Spleen (tissue), 7 donors: ENCODE measurements around the gene HOXC12.

Source experiments
- CTCF ChIP-seq, 11 experiments: fragments of 200-600 bp in 7 of 11; fragments of 450-650 bp in 4 of 11; sonication (generic) in 4 of 11; IDR thresholded peaks in 8 of 11; conservative IDR thresholded peaks in 3 of 11; 1 replicate in 7 of 11; 2 replicates in 4 of 11; pipeline versions ENCODE4 v1.4.0 to v1.8.0; 2016 to 2021; ENCODE audit warnings: antibody characterized with exemption in 11 of 11, inconsistent platforms in 4 of 11, mild to moderate bottlenecking in 1 of 11
- POLR2A ChIP-seq, 3 donors: fragments of 450-650 bp; IDR thresholded peaks; one replicate each; pipeline ENCODE4 v1.5.1; 2017; ENCODE audit warnings: antibody characterized with exemption in 3 of 3, mild to moderate bottlenecking in 1 of 3
- POLR2AphosphoS5 ChIP-seq, 3 donors: sonication (generic); formaldehyde crosslinking; IDR thresholded peaks; one replicate each; pipeline ENCODE4 v1.5.1; 2017; ENCODE audit warnings: antibody characterized with exemption in 3 of 3
- donor health status: DM: no; HTN: no; CAD: no; lungs with moderate emphysema.
- donor health status: DM: no; HTN: no; CAD: no.
- donor health status: DM: no; HTN: no; CAD: no.

- TF ChIP-seq CTCF (IDR thresholded peaks at IDR 0.05 in 8 of 11, conservative IDR thresholded peaks at IDR 0.05 in 3 of 11) (no peak), POLR2A (IDR thresholded peaks at IDR 0.05) (no peak), POLR2AphosphoS5 (IDR thresholded peaks at IDR 0.05) (no peak)
Measured at GRCh38 chr12:53941750-53942149, 13.0 kb upstream of the HOXC12 start.
